A549 (cell line): ENCODE measurements around the gene SF3B4. TPM values are rescaled to one million over a fixed set of nuclear protein-coding genes. Genes with fewer than 3 reads are reported as not detected.

Experiments used
- ATAC-seq, 2 experiments: fragments of 200-7000 bp in 1 of 2; fragments of >200 bp in 1 of 2; cut with Nextera tagmentation in 1 of 2; cut with Tn5 transposase in 1 of 2; 3 replicates each; pipeline versions ENCODE4 v1.8.0 to v1.9.1; 2018 to 2020; ENCODE audit warnings: mild to moderate bottlenecking in 1 of 2, moderate library complexity in 1 of 2
- CTCF ChIA-PET: fragments of 300-600 bp; sonication (Branson Sonifier 250); formaldehyde crosslinking; extraction: SDS; loops from one replicate; lab custom pipeline; 2021; ENCODE audit warnings: antibody characterized with exemption, inconsistent platforms; lab: Yijun Ruan, JAX
- POLR2A ChIA-PET: fragments of 350-600 bp; formaldehyde crosslinking; extraction: SDS; loops from one replicate; lab custom pipeline; 2021; ENCODE audit warnings: antibody characterized with exemption, inconsistent platforms; lab: Yijun Ruan, JAX
- DNase-seq, 2 experiments: peaks; one replicate each; pipeline versions ENCODE4 v3.0.0 to v3.0.0-alpha.2; 2011 to 2016; ENCODE audit warnings: low read depth in 1 of 2, low spot score in 1 of 2
- FAIRE-seq: peaks from 2 replicates; lab custom pipeline; 2011; peaks lifted over from hg19 to GRCh38; lab: Jason Lieb, UNC
- H3K27ac ChIP-seq, 2 experiments: fragments of >200 bp; sonication (Bioruptor Twin); formaldehyde crosslinking; 3 replicates each; pipeline ENCODE4 v1.5.1; 2016 to 2017
- H3K4me1 ChIP-seq: fragments of >200 bp; sonication (Bioruptor Twin); formaldehyde crosslinking; 3 replicates; pipeline ENCODE4 v1.6.1; 2016
- H3K4me2 ChIP-seq: fragments of >200 bp; sonication (Bioruptor Twin); formaldehyde crosslinking; 3 replicates; pipeline ENCODE4 v1.6.1; 2016
- H3K4me3 ChIP-seq: fragments of >200 bp; sonication (Bioruptor Twin); formaldehyde crosslinking; 3 replicates; pipeline ENCODE4 v1.5.1; 2016
- H3K9me3 ChIP-seq: fragments of >200 bp; sonication (Bioruptor Twin); formaldehyde crosslinking; 3 replicates; pipeline ENCODE4 v1.6.1; 2016
- CBX8 ChIP-seq: fragments of 200-600 bp; sonication (generic); IDR thresholded peaks from 2 replicates; pipeline ENCODE4 v1.6.1; 2016
- CHD4 ChIP-seq: fragments of 200-600 bp; sonication (generic); IDR thresholded peaks from 2 replicates; pipeline ENCODE4 v1.6.1; 2016; ENCODE audit warnings: antibody characterized with exemption, mild to moderate bottlenecking, borderline replicate concordance
- CTCF ChIP-seq: fragments of >200 bp; sonication (Bioruptor Twin); formaldehyde crosslinking; IDR thresholded peaks from 3 replicates; pipeline ENCODE4 v1.5.1; 2016
- E2F6 ChIP-seq: IDR thresholded peaks from 2 replicates; pipeline ENCODE4 v1.6.1; 2012; ENCODE audit warnings: low read depth, borderline replicate concordance
- EHF ChIP-seq: fragments of 250-450 bp; sonication (Bioruptor Pico); IDR thresholded peaks from 2 replicates; pipeline ENCODE4 v1.5.0; 2020; ENCODE audit warnings: mild to moderate bottlenecking
- ELK1 ChIP-seq: fragments of 150-350 bp; IDR thresholded peaks from 2 replicates; pipeline ENCODE4 v1.6.1; 2014; ENCODE audit warnings: low read depth, mild to moderate bottlenecking, low read length
- EP300 ChIP-seq, 2 experiments: fragments of >200 bp; sonication (Bioruptor Twin); formaldehyde crosslinking; IDR thresholded peaks; 2 replicates in 1 of 2; 3 replicates in 1 of 2; pipeline ENCODE4 v1.6.1; 2016 to 2017
- ESRRA ChIP-seq: fragments of 150-350 bp; IDR thresholded peaks from 2 replicates; pipeline ENCODE4 v1.6.1; 2014; ENCODE audit warnings: mild to moderate bottlenecking, low read length, borderline replicate concordance
- FOXS1 ChIP-seq: fragments of 250-450 bp; sonication (Bioruptor Pico); IDR thresholded peaks from 2 replicates; pipeline ENCODE4 v1.5.0; 2020; ENCODE audit warnings: mild to moderate bottlenecking, moderate library complexity
- HDAC2 ChIP-seq: fragments of 200-600 bp; sonication (generic); IDR thresholded peaks from 2 replicates; pipeline ENCODE4 v1.6.1; 2016
- JUN ChIP-seq, 2 experiments: fragments of >200 bp; sonication (Bioruptor Twin); formaldehyde crosslinking; IDR thresholded peaks; 2 replicates in 1 of 2; 3 replicates in 1 of 2; pipeline ENCODE4 v1.6.1; 2016 to 2017
- JUNB ChIP-seq: fragments of >200 bp; sonication (Bioruptor Twin); formaldehyde crosslinking; IDR thresholded peaks from 2 replicates; pipeline ENCODE4 v1.6.1; 2016
- MAX ChIP-seq: IDR thresholded peaks from 2 replicates; pipeline ENCODE4 v1.6.1; 2012
- MAZ ChIP-seq: fragments of 150-350 bp; IDR thresholded peaks from 2 replicates; pipeline ENCODE4 v1.6.1; 2014; ENCODE audit warnings: antibody characterized with exemption, low read depth, low read length, borderline replicate concordance
- NFE2L2 ChIP-seq: fragments of 150-350 bp; conservative IDR thresholded peaks from 2 replicates; pipeline ENCODE4 v1.6.1; 2014; ENCODE audit warnings: low read length
- NPAS2 ChIP-seq: fragments of 250-450 bp; sonication (Bioruptor Pico); IDR thresholded peaks from 2 replicates; pipeline ENCODE4 v1.8.0; 2022; ENCODE audit warnings: mild to moderate bottlenecking, moderate library complexity, borderline replicate concordance
- PHF8 ChIP-seq: fragments of 200-600 bp; sonication (generic); IDR thresholded peaks from 2 replicates; pipeline ENCODE4 v1.6.1; 2016; ENCODE audit warnings: low read depth, mild to moderate bottlenecking, antibody characterized with exemption, moderate library complexity, borderline replicate concordance
- POLR2AphosphoS2 ChIP-seq: conservative IDR thresholded peaks from 2 replicates; pipeline ENCODE4 v1.6.1; 2012; ENCODE audit warnings: low read length, improper control_type of control experiment, inconsistent platforms
- RARB ChIP-seq: fragments of 250-450 bp; sonication (Bioruptor Pico); IDR thresholded peaks from 2 replicates; pipeline ENCODE4 v1.8.0; 2021; ENCODE audit warnings: mild to moderate bottlenecking, moderate library complexity
- REST ChIP-seq: fragments of 200-600 bp; sonication (generic); IDR thresholded peaks from 2 replicates; pipeline ENCODE4 v1.6.1; 2016; ENCODE audit warnings: antibody characterized with exemption, mild to moderate bottlenecking, moderate library complexity
- RFX5 ChIP-seq: fragments of 450-650 bp; IDR thresholded peaks from 2 replicates; pipeline ENCODE4 v1.7.1; 2014; ENCODE audit warnings: antibody characterized with exemption, mild to moderate bottlenecking, moderate library complexity
- TFCP2L1 ChIP-seq: fragments of 250-450 bp; sonication (Bioruptor Pico); IDR thresholded peaks from 2 replicates; pipeline ENCODE4 v1.5.0; 2021; ENCODE audit warnings: mild to moderate bottlenecking
- TP53 ChIP-seq: fragments of 250-450 bp; sonication (Bioruptor Pico); IDR thresholded peaks from 2 replicates; pipeline ENCODE4 v1.5.0; 2021; ENCODE audit warnings: mild to moderate bottlenecking, moderate library complexity
- USF2 ChIP-seq: fragments of 450-650 bp; IDR thresholded peaks from 2 replicates; pipeline ENCODE4 v1.6.1; 2014; ENCODE audit warnings: antibody characterized with exemption
- ZC3H11A ChIP-seq: fragments of 450-650 bp; IDR thresholded peaks from 2 replicates; pipeline ENCODE4 v1.6.1; 2014; ENCODE audit warnings: antibody characterized with exemption, mild to moderate bottlenecking
- ZFP36 ChIP-seq: fragments of 450-650 bp; IDR thresholded peaks from 2 replicates; pipeline ENCODE4 v1.6.1; 2014; ENCODE audit warnings: borderline replicate concordance; ENCODE audit not compliant: partially characterized antibody
- WGBS: methylation state at CpG from one replicate; pipeline ENCODE4 v1.1.6; 2017; ENCODE audit errors: missing lambda C conversion rate; 5-methylcytosine and 5-hydroxymethylcytosine counted together
- polyA plus RNA-seq, 4 experiments: library from polyadenylated mRNA; depleted of rRNA in 3 of 4; stranded (reverse); fragments of >200 nt; fragmentation: RNase III in 1 of 4; extraction: RNeasy Plus Mini Kit Qiagen cat#74134 plus additional on column Dnase treatment in 1 of 4; gene quantifications; 2 replicates in 3 of 4; 3 replicates in 1 of 4; pipeline ENCODE4 v1.2.3, GENCODE V29; 2011 to 2017
- TF ChIP-seq, protein P1 (sequence below): fragments of 250-450 bp; sonication (Bioruptor Pico); IDR thresholded peaks from 2 replicates; pipeline ENCODE4 v1.5.0; 2021; ENCODE audit warnings: mild to moderate bottlenecking, moderate library complexity, borderline replicate concordance

The SF3B4 gene
- polyA plus RNA-seq, 2 of the 4 experiments (the other 2 are of a cell fraction): 71.2 to 94.6 TPM

DNA sequence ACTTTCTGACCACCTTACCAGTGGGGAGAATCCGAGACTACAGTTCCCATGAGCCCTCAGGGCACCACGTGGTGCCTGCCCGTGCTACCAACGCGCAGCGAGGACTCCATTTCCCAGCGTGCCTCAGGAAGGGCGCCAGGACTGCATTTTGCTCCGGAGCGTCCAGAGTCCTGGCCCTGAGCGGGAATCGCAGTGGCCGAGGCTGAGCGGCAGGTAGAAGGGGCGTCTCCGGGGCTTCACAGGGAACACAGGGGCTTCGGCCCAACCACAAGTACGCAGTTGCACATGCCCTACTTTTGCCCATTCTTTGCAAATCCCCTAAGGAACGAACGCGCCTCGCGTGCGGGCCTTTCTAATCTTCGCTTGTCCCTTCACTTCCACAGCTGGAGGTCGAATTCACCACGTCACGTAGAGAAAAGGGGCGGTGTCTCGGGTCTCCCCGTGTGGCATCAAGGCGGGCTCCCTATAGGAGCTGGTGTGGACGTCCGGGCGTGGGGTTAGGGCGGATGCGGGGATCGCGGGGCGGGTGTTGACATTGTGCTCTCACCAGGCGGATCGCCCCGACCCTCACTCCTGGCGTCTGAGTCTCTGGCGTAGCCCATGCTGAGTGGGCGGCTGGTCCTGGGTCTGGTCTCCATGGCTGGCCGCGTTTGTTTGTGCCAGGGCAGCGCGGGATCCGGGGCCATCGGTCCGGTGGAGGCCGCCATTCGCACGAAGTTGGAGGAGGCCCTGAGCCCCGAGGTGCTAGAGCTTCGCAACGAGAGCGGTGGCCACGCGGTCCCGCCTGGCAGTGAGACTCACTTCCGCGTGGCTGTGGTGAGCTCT, 27.9 kb downstream of the SF3B4 start, which contains the start of gene BOLA1 (continued):
- TF ChIP-seq JUNB (no peak), CBX8 (no peak), RFX5 (no peak), CTCF (no peak), USF2 (peak; percentile 96), RARB (CRISPR knock-in tag) (no peak), ESRRA (no peak), PHF8 (peak; percentile 83), FOXS1 (CRISPR knock-in tag) (no peak), ZFP36 (no peak), MAZ (no peak), NFE2L2 (no peak), POLR2AphosphoS2 (no peak), TP53 (CRISPR knock-in tag) (no peak), JUN (IDR thresholded peaks at IDR 0.05) (peak; percentile 76 to 86; a peak in 3 of 5 replicates), ZC3H11A (no peak), CHD4 (no peak), ELK1 (no peak), EHF (CRISPR knock-in tag) (no peak), REST (no peak)

- ChIA-PET CTCF (no interaction called here), POLR2A (no interaction called here)
- no peak overlapping the region for H3K27ac ChIP-seq
- H3K4me2 ChIP-seq: no peak overlapping the region
- WGBS: 77% methylated on average over 4 of the region's 4 CpGs
- no peak for DNase-seq
- no peak for ATAC-seq
- H3K9me3 ChIP-seq: no peaks in the 10 kb centered on the region
- FAIRE-seq: no peak
- no peak overlapping the region for H3K4me3 ChIP-seq
- peaks cover 8% of the 10 kb centered on the region for H3K4me1 ChIP-seq
- TF ChIP-seq E2F6: no peak
- no peak for TF ChIP-seq TP53 (CRISPR knock-in tag)
- no peak for TF ChIP-seq CBX8
- no peak for TF ChIP-seq USF2
- TF ChIP-seq JUNB: no peak
- no peak for TF ChIP-seq NPAS2 (CRISPR knock-in tag)
- no peak for TF ChIP-seq HDAC2
- TF ChIP-seq, protein P1, sequence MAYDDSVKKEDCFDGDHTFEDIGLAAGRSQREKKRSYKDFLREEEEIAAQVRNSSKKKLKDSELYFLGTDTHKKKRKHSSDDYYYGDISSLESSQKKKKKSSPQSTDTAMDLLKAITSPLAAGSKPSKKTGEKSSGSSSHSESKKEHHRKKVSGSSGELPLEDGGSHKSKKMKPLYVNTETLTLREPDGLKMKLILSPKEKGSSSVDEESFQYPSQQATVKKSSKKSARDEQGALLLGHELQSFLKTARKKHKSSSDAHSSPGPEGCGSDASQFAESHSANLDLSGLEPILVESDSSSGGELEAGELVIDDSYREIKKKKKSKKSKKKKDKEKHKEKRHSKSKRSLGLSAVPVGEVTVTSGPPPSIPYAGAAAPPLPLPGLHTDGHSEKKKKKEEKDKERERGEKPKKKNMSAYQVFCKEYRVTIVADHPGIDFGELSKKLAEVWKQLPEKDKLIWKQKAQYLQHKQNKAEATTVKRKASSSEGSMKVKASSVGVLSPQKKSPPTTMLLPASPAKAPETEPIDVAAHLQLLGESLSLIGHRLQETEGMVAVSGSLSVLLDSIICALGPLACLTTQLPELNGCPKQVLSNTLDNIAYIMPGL: no peak
- TF ChIP-seq MAX: no peak
- no peak for TF ChIP-seq EP300 (IDR thresholded peaks at IDR 0.05)
- no peak for TF ChIP-seq TFCP2L1 (CRISPR knock-in tag)
These were observed 31.0 kb downstream of the SF3B4 start for GRCh38 chr1:149896575-149896974.
